ENCODE measurements around the gene CAPN5.

The CAPN5 gene

GRCh38 chr11:77147036-77147315 is 80.2 kb downstream of the CAPN5 start:
- ATAC-seq, result no peak
- TF ChIP-seq ZFP3 (CRISPR knock-in tag; IDR thresholded peaks at IDR 0.05), result no peak
- no peak for TF ChIP-seq ZC3H10 (CRISPR knock-in tag; IDR thresholded peaks at IDR 0.05)
- TF ChIP-seq ZNF8 (CRISPR knock-in tag; IDR thresholded peaks at IDR 0.05), result no peak
- TF ChIP-seq CREB5 (CRISPR knock-in tag; IDR thresholded peaks at IDR 0.05; ENCODE audit: low read depth), result no peak
- no peak for TF ChIP-seq ZFP30 (CRISPR knock-in tag; IDR thresholded peaks at IDR 0.05)
- TF ChIP-seq POU6F1 (CRISPR knock-in tag; IDR thresholded peaks at IDR 0.05; ENCODE audit: borderline replicate concordance, low read depth), result no peak
- no peak for TF ChIP-seq BACH2 (CRISPR knock-in tag; IDR thresholded peaks at IDR 0.05; ENCODE audit: borderline replicate concordance)
- TF ChIP-seq CSDC2 (CRISPR knock-in tag; IDR thresholded peaks at IDR 0.05), result no peak
- TF ChIP-seq PATZ1 (CRISPR knock-in tag; IDR thresholded peaks at IDR 0.05; ENCODE audit: borderline replicate concordance), result no peak
- no peak for TF ChIP-seq ZNF565 (CRISPR knock-in tag; conservative IDR thresholded peaks at IDR 0.05; ENCODE audit: low read depth)
- TF ChIP-seq RARB (CRISPR knock-in tag; IDR thresholded peaks at IDR 0.05), result no peak
- TF ChIP-seq OSR1 (CRISPR knock-in tag; IDR thresholded peaks at IDR 0.05), result no peak
- no peak for TF ChIP-seq ESRRG (CRISPR knock-in tag; IDR thresholded peaks at IDR 0.05)
- TF ChIP-seq PPARA (CRISPR knock-in tag; IDR thresholded peaks at IDR 0.05; ENCODE audit: borderline replicate concordance), result no peak
- no peak for TF ChIP-seq ZNF70 (CRISPR knock-in tag; IDR thresholded peaks at IDR 0.05)
- no peak for TF ChIP-seq TCF4 (CRISPR knock-in tag; IDR thresholded peaks at IDR 0.05; ENCODE audit: borderline replicate concordance)
- TF ChIP-seq CSRNP3 (CRISPR knock-in tag; IDR thresholded peaks at IDR 0.05), result no peak
- no peak for TF ChIP-seq GLIS3 (CRISPR knock-in tag; IDR thresholded peaks at IDR 0.05)
- no peak for TF ChIP-seq TOX (CRISPR knock-in tag; IDR thresholded peaks at IDR 0.05; ENCODE audit: borderline replicate concordance)

- no peak for TF ChIP-seq ARNTL (CRISPR knock-in tag; IDR thresholded peaks at IDR 0.05; ENCODE audit: borderline replicate concordance, low read depth)
- TF ChIP-seq ISL1 (CRISPR knock-in tag; IDR thresholded peaks at IDR 0.05), result no peak
- no peak for TF ChIP-seq TSHZ2 (CRISPR knock-in tag; IDR thresholded peaks at IDR 0.05)
- TF ChIP-seq CREB5 (CRISPR knock-in tag; IDR thresholded peaks at IDR 0.05; ENCODE audit: low read depth), result no peak
- no peak for TF ChIP-seq CSDC2 (CRISPR knock-in tag; IDR thresholded peaks at IDR 0.05)
- no peak for TF ChIP-seq ZNF8 (CRISPR knock-in tag; IDR thresholded peaks at IDR 0.05)
- no peak for TF ChIP-seq ZFP3 (CRISPR knock-in tag; IDR thresholded peaks at IDR 0.05)
- ATAC-seq, result no peak
These were observed 81.0 kb downstream of the CAPN5 start for GRCh38 chr11:77147668-77148321.

Data from SK-N-SH treated with all-trans-retinoic acid at 6 μM for 48 hours (cell line).